ENCODE measurements around the gene LDHB.

The LDHB gene

DNA sequence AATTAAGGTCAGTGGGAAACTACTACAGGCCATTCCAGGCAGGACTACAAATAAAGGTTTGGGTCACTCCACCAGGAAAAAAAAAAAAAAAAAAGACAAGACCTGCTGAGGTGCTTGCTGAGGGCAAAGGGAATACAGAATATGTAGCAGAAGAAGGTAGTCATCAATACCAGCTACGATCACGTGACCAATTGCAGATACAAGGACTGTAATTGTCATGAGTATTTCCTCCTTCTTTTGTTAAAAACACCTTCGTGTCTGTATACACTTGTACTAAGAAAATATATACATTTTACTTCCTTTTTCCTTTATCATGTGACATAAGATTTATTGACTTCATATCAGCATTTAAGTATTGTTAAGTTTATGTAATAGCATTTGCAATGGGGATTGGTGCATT, 72.2 kb downstream of the LDHB start:
- no peak for DNase-seq
- no peaks in the 10 kb centered on the region for H3K27me3 ChIP-seq (ENCODE audit: insufficient read depth, low read depth, severe bottlenecking)

More for the DNA sequence above, 72.2 kb downstream of the LDHB start:
- no peaks in the 10 kb centered on the region for H3K36me3 ChIP-seq
- no peak overlapping the region for H3K4me3 ChIP-seq (ENCODE audit: low read depth, low read length)
- TF ChIP-seq, protein P1, sequence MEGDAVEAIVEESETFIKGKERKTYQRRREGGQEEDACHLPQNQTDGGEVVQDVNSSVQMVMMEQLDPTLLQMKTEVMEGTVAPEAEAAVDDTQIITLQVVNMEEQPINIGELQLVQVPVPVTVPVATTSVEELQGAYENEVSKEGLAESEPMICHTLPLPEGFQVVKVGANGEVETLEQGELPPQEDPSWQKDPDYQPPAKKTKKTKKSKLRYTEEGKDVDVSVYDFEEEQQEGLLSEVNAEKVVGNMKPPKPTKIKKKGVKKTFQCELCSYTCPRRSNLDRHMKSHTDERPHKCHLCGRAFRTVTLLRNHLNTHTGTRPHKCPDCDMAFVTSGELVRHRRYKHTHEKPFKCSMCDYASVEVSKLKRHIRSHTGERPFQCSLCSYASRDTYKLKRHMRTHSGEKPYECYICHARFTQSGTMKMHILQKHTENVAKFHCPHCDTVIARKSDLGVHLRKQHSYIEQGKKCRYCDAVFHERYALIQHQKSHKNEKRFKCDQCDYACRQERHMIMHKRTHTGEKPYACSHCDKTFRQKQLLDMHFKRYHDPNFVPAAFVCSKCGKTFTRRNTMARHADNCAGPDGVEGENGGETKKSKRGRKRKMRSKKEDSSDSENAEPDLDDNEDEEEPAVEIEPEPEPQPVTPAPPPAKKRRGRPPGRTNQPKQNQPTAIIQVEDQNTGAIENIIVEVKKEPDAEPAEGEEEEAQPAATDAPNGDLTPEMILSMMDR (IDR thresholded peaks at IDR 0.05; ENCODE audit: low read depth, low read length): no peak
- H3K9me3 ChIP-seq (ENCODE audit: severe bottlenecking): no peaks in the 10 kb centered on the region
- H3K27ac ChIP-seq: no peak overlapping the region

All from WERI-Rb-1 (cell line).